Naive B cell (primary cell): ENCODE data around the gene CDK5RAP2. TPM values are rescaled to one million over a fixed set of nuclear protein-coding genes. Genes with fewer than 3 reads are reported as not detected.
"Not testable (repeated sequence)": the region's sequence is repeated elsewhere in the genome, so short reads cannot be mapped to it uniquely, and the experiment has no call there.

ENCODE experiments used
- ATAC-seq, 2 donors: fragments of 150-1000 bp; cut with Tn5 transposase; 2 replicates each; pipeline ENCODE4 v1.10.0; 2021; ENCODE audit warnings: low read depth in 2 of 2, mild to moderate bottlenecking in 2 of 2, moderate library complexity in 2 of 2
- DNase-seq: peaks from one replicate; pipeline ENCODE4 v3.0.0; 2022
- H3K27ac Mint-ChIP-seq, 6 donors: one replicate each; pipeline ENCODE4 v1.8.0; 2020 to 2022; ENCODE audit warnings: mild to moderate bottlenecking in 6 of 6, mixed read lengths in 6 of 6, moderate library complexity in 5 of 6, inconsistent platforms in 2 of 6
- H3K27me3 Mint-ChIP-seq, 3 donors: one replicate each; pipeline ENCODE4 v1.8.0; 2021 to 2022; ENCODE audit warnings: mixed read lengths in 3 of 3, mild to moderate bottlenecking in 1 of 3
- H3K36me3 Mint-ChIP-seq, 2 donors: one replicate each; pipeline ENCODE4 v1.8.0; 2020 to 2022; ENCODE audit warnings: mixed read lengths in 2 of 2, inconsistent platforms in 1 of 2, mild to moderate bottlenecking in 1 of 2
- H3K4me1 Mint-ChIP-seq, 3 donors: one replicate each; pipeline ENCODE4 v1.8.0; 2020 to 2022; ENCODE audit warnings: mixed read lengths in 3 of 3, inconsistent platforms in 1 of 3, mild to moderate bottlenecking in 1 of 3, moderate library complexity in 1 of 3
- H3K4me3 Mint-ChIP-seq, 8 donors: one replicate each; pipeline ENCODE4 v1.8.0; 2020 to 2022; ENCODE audit warnings: mild to moderate bottlenecking in 8 of 8, mixed read lengths in 8 of 8, moderate library complexity in 8 of 8, inconsistent platforms in 2 of 8
- H3K9me3 Mint-ChIP-seq, 7 donors: one replicate each; pipeline ENCODE4 v1.8.0; 2020 to 2022; ENCODE audit warnings: mixed read lengths in 7 of 7, mild to moderate bottlenecking in 5 of 7, inconsistent platforms in 2 of 7, moderate library complexity in 1 of 7
- polyA plus RNA-seq, 6 donors: library from polyadenylated mRNA; unstranded; fragments of 300-500 nt; fragmentation: Illumina TruSeq; gene quantifications; one replicate each; pipeline ENCODE4 v1.2.3, GENCODE V29; 2021; ENCODE audit warnings: low read depth in 6 of 6

The CDK5RAP2 gene
- polyA plus RNA-seq, 6 donors from 2014 or later: 10.5 to 45.0 (median 26.7) TPM

DNA sequence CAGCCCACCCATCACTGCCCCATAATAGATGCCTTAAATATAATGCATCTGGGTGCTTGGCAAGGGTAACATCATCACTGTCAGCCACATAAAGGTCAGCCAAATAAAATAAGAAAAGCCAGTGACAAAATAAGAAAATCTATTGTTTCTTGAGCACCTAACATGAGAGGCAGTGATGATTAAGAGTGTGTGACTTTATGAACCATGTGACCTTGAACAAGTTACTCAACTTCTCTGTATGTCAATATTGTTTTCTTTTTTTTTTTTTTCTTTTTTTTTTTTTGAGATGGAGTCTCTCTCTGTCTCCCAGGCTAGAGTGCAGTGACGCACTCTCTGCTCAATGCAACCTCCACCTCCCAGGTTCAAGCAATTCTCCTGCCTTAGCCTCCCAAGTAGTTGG lies 98.7 kb downstream of the CDK5RAP2 start:
- Mint-ChIP-seq H3K4me1 (no peaks in the 10 kb centered on the region), H3K36me3 (peaks cover 16 to 17% of the 10 kb centered on the region in 2 donors), H3K9me3 (no peaks in the 10 kb centered on the region), H3K4me3 (no peak overlapping the region), H3K27ac (peak overlapping the region in 1 of 6 donors; percentile 42), H3K27me3 (no peaks in the 10 kb centered on the region)
- DNase-seq (no peak), ATAC-seq (no peak)

DNA sequence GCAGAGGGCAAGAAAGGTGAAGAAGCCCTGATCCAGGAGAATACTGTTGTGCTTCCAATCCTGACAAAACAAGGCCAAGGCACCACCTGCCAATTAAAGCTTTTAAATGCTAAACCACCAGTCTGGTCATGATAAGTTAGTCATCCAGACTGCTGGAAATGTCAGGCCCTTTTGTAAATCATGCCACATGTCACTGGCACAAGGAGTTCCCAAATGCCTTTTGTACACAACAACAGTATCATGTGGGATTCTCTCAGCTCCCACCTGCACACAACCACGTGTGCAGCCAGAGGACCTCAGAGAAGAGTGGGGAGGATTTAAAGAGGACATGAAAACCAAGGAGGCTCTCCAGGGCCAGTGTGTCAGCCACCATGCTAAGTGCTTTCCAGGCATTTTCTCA lies 99.3 kb downstream of the CDK5RAP2 start:
- Mint-ChIP-seq H3K36me3 (peaks cover 12 to 20% of the 10 kb centered on the region in 2 donors), H3K27me3 (no peaks in the 10 kb centered on the region), H3K9me3 (no peaks in the 10 kb centered on the region), H3K27ac (peak overlapping the region in 1 of 6 donors; percentile 29), H3K4me1 (no peaks in the 10 kb centered on the region), H3K4me3 (no peak overlapping the region)
- DNase-seq: no peak
- no peak for ATAC-seq

DNA sequence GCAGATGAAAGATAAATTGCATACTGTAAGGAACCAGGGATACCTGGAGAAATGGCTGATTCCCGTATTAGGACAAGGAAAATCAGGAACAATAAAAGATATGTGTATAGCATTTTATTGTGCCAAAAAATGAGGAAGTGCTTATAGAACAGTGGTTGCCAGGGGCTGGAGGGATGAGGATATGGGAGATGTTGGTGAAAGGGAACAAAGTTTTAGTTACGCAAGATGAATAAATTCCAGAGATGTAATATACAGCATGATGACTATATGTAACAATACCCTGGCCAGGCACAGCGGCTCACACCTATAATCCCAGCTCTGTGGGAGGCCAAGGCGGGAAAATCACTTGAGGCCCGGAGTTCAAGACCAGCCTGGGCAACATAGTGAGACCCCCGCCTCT lies 101.8 kb downstream of the CDK5RAP2 start:
- no peak overlapping the region for H3K27ac Mint-ChIP-seq
- peaks cover 17 to 30% of the 10 kb centered on the region in 2 donors for H3K36me3 Mint-ChIP-seq

DNA sequence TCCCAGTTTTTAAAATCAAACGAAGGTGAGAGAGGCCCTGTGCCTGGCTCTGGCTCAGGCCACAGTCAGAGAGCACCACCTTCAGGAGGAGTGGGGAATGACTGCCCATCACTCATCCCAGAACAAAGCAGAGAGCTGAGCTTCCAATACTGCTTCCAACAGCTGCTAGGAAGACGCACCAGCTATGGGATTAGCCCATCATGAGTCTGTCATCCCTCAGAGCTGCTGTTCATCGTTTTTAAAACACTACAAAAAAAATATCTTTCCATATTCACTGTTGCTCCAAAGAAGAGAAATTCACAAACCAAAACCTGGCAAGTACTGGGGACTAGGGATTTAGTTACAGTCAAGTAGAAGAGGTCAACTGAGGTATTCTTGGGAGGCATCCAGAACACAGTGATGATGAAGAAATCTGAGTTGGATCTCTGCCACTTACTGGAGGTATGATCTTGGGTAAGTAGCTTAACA lies 102.4 kb downstream of the CDK5RAP2 start:
- Mint-ChIP-seq H3K4me3 (no peak overlapping the region), H3K36me3 (peaks cover 13 to 31% of the 10 kb centered on the region in 2 donors), H3K4me1 (no peaks in the 10 kb centered on the region), H3K9me3 (no peaks in the 10 kb centered on the region), H3K27ac (no peak overlapping the region), H3K27me3 (no peaks in the 10 kb centered on the region)
- DNase-seq: no peak
- ATAC-seq: no peak

More for the DNA sequence above, 101.8 kb downstream of the CDK5RAP2 start:
- ATAC-seq: no peak
- DNase-seq: no peak
- H3K4me3 Mint-ChIP-seq: no peak overlapping the region
- H3K9me3 Mint-ChIP-seq: no peaks in the 10 kb centered on the region
- H3K4me1 Mint-ChIP-seq: no peaks in the 10 kb centered on the region
- no peaks in the 10 kb centered on the region for H3K27me3 Mint-ChIP-seq

DNA sequence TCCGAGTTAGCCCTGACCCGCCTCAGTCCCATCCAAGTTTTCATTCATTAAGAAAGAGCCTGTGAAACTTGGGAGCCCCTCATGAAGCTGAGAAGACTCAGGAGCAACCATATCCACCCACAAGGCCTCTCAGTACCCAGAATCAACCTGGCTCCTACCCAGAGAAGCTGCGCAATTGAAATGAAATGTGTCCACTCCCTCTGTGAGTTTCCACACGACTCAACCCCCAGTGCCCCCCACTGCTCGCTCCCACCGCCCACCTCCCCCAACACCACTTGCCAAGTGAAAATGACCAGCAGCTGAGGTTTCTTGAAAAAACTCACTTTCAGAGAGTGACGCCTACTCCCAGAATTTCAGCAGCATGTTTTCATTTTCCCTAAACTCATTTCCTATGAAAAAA lies 104.6 kb downstream of the CDK5RAP2 start:
- Mint-ChIP-seq H3K4me1 (no peaks in the 10 kb centered on the region), H3K27me3 (no peaks in the 10 kb centered on the region), H3K9me3 (no peaks in the 10 kb centered on the region), H3K4me3 (no peak overlapping the region), H3K27ac (no peak overlapping the region), H3K36me3 (peaks cover 23 to 48% of the 10 kb centered on the region in 2 donors)
- DNase-seq: no peak
- ATAC-seq: no peak

DNA sequence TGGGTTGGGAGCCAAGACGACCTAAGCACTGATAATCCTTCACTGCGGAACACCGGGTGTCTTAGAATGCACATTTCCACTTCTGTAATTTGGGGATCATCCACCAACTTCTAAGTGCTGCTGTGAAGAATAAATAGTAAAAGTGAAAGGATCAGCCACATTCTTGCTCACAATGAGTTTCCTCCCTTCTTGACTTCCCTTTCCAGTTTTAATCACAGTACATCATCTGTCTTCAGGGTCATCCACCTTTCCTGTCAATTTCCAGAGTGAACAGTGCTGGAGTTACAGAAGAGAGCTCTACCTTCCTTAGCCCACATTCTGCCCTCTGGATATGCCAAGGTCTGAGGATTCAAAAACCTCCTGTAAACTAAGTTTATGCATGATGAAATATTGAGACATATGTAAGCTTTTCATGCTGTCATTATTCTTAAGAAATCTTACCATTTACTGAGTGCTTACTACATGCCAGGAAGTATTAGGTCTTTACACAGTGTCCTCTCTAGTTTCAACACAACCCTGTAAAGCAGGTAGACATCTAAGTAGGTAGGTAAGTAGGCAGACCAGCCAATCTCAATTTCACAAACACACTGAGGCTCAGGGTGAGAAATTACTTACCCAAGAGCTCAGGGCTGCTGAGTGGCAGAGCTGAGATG lies 105.2 kb downstream of the CDK5RAP2 start:
- no peaks in the 10 kb centered on the region for H3K27me3 Mint-ChIP-seq
- no peak overlapping the region for H3K4me3 Mint-ChIP-seq
- ATAC-seq (no peak), DNase-seq (no peak)
- no peaks in the 10 kb centered on the region for H3K4me1 Mint-ChIP-seq
- H3K27ac Mint-ChIP-seq: peak overlapping the region in 2 of 6 donors; percentile 13 to 26
- peaks cover 29 to 54% of the 10 kb centered on the region in 2 donors for H3K36me3 Mint-ChIP-seq
- H3K9me3 Mint-ChIP-seq: no peaks in the 10 kb centered on the region

DNA sequence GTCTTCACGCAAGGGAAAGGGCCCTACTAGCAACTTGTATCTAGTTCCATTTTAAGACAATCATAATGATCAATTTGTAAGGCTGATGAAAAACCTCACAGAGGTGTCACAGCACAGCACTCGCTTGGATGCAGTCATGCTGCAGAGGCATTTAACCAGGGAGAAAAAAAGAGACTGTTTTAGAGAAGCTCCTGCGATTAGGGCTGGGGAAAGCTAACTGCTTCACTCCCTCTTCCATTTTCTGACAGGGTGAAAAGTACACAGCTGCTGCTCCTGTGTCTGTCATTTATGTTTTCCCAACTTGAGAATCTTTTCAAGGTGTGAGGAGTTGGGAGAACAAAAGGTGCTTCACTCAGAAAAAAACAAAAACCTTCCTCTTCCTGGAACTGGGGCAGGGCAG lies 106.4 kb downstream of the CDK5RAP2 start:
- H3K4me3 Mint-ChIP-seq: no peak overlapping the region
- DNase-seq (no peak), ATAC-seq (no peak)
- no peaks in the 10 kb centered on the region for H3K9me3 Mint-ChIP-seq
- H3K27me3 Mint-ChIP-seq: no peaks in the 10 kb centered on the region
- H3K4me1 Mint-ChIP-seq: peaks cover 0 to 4% (median 0%) of the 10 kb centered on the region in 3 donors
- H3K36me3 Mint-ChIP-seq: peaks cover 37 to 63% of the 10 kb centered on the region in 2 donors
- H3K27ac Mint-ChIP-seq: peak overlapping the region in 2 of 6 donors; percentile 26 to 53

DNA sequence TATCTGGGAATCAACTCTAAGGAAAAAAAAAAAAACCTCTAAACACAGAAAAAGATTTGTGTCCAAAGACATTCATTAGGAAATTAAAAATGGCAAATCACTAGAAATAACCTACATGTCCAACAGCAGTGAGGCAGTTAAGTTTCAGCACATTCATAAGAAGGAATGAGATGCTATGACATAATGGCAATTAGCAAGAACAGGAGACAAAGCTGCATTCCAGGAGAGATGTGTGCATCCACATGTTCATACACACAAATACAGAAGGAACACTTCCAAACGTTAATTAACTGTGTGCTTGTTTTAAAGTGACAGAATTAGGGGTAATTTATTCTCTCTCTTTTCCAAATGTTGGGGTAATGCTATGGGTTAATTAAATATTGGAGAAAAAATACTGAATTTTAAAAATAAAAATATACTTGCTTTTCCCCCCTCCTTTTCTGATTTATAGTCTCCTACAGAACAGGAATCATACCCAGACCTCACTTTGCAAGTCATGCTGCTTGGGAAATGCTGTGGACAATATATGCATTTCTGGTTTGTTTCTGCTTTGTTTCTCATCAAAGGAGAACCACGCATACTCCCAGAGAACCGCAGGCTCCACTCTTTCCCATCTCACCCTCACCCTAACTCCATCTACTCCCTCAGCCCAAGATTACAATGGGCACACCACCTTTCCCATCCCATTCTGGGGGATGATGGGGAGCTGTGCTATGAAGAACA lies 114.1 kb downstream of the CDK5RAP2 start:
- no peaks in the 10 kb centered on the region for H3K9me3 Mint-ChIP-seq
- ATAC-seq: no peak
- no peak overlapping the region for H3K27ac Mint-ChIP-seq
- no peak for DNase-seq
- H3K4me1 Mint-ChIP-seq: peaks cover 0 to 4% (median 0%) of the 10 kb centered on the region in 3 donors
- no peak overlapping the region for H3K4me3 Mint-ChIP-seq
- H3K27me3 Mint-ChIP-seq: no peaks in the 10 kb centered on the region
- peaks cover 42 to 48% of the 10 kb centered on the region in 2 donors for H3K36me3 Mint-ChIP-seq

DNA sequence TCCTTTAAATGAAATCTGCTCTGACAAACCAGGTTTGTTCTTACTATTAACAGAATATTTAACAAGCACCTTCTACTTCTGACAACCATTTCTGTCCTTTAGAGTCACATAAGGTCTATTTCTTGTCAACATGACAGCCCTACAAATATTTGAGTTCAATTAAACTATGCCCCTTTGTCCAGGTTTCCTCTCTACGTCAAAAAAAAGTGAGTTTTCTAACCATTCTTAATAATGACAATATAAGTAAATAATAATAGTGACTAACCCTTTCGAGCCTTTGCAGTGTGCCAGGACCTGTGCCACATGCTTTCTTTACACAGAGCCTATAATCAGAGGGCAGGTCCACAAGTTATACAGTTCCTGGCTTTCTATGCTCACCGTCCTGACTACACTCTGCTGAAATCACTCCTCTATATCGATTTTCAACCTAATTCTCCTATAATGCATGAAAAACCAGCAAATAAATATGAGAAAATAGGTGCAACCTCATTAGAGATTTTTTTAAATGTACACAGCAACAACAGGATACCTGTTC lies 115.0 kb downstream of the CDK5RAP2 start:
- H3K36me3 Mint-ChIP-seq: peaks cover 43 to 45% of the 10 kb centered on the region in 2 donors
- no peak for DNase-seq
- H3K4me1 Mint-ChIP-seq: peaks cover 0 to 4% (median 0%) of the 10 kb centered on the region in 3 donors
- no peaks in the 10 kb centered on the region for H3K9me3 Mint-ChIP-seq
- ATAC-seq: no peak
- no peaks in the 10 kb centered on the region for H3K27me3 Mint-ChIP-seq
- no peak overlapping the region for H3K4me3 Mint-ChIP-seq
- H3K27ac Mint-ChIP-seq: no peak overlapping the region

DNA sequence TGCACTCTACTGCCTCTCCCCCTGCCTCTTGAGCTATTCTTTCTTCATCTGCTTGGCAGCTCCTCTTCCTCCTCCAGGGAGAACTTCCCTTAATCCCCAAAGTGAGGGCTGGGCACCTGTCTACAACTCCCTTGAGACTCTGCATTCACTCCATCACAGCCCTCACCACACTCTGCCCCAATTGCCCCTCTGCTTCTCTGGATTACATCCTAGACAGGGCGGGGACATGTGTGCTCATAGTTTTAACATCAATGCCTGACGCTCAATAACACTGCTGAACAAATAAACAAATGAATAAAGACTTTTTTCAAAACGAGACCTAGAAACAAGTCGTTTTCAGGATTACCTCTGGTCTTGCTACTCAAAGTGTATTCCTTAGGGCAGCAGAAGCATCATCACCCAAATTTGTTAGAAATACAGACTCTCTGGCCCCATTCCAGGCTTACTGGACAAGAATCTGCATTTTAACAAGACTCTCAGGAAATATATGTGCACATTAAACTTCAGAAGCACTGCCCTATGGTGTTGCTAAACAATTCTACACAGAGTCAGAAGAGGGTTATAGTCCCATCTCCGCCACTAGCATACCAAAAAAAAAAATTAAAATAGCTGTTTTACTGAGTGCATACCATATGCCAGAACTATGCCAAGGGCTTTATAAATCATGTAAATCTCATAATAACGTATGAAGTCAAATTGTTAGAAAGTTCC lies 115.6 kb downstream of the CDK5RAP2 start:
- no peak for ATAC-seq
- no peak overlapping the region for H3K27ac Mint-ChIP-seq
- no peak for DNase-seq
- peaks cover 0 to 4% (median 0%) of the 10 kb centered on the region in 3 donors for H3K4me1 Mint-ChIP-seq
- no peaks in the 10 kb centered on the region for H3K9me3 Mint-ChIP-seq
- H3K4me3 Mint-ChIP-seq: no peak overlapping the region
- H3K36me3 Mint-ChIP-seq: peaks cover 37 to 45% of the 10 kb centered on the region in 2 donors
- no peaks in the 10 kb centered on the region for H3K27me3 Mint-ChIP-seq

DNA sequence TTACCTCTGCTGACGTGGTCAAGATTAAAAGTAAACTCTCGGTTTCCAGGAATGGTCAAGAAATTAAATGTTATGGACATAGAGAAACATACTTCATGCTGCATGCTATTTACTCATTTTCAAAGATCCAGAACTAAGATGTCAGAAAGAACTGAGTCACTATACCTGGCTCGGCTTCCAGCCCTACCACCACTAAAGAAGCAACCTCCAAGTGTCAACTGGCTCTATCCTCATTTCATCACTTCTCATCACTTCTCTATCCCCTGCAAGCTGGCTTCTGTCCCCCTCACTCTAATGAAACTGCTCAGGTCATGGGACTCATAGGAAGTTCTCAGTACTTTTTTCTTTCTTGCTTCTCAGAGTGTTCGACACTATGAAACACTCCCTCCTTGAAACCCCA lies 116.2 kb downstream of the CDK5RAP2 start:
- Mint-ChIP-seq H3K9me3 (no peaks in the 10 kb centered on the region), H3K27ac (no peak overlapping the region), H3K4me1 (no peaks in the 10 kb centered on the region), H3K4me3 (no peak overlapping the region), H3K27me3 (no peaks in the 10 kb centered on the region), H3K36me3 (peaks cover 37 to 45% of the 10 kb centered on the region in 2 donors)
- DNase-seq (no peak), ATAC-seq (no peak)

DNA sequence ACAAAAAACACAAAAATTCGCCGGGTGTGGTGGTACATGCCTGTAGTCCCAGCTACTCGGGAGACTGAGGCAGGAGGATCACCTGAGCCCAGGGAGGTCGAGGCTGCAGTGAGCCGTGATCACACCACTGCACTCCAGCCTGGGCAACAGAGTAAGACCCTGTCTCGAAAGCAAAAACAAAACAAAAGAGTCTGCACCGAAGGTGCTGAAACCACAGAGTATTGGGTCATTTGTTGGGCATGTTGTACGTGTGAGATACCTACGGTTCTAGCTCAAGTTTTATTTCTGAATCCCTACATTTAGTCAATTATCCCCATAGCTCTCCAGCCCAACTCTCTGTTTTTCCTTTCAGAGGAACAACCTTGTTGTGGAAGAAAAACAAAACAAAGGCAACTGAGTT lies 118.3 kb downstream of the CDK5RAP2 start:
- H3K4me3 Mint-ChIP-seq, ATAC-seq, H3K4me1 Mint-ChIP-seq, DNase-seq, H3K9me3 Mint-ChIP-seq, H3K27me3 Mint-ChIP-seq, H3K27ac Mint-ChIP-seq: not testable (repeated sequence)
- peaks cover 55 to 62% of the 10 kb centered on the region in 2 donors for H3K36me3 Mint-ChIP-seq

DNA sequence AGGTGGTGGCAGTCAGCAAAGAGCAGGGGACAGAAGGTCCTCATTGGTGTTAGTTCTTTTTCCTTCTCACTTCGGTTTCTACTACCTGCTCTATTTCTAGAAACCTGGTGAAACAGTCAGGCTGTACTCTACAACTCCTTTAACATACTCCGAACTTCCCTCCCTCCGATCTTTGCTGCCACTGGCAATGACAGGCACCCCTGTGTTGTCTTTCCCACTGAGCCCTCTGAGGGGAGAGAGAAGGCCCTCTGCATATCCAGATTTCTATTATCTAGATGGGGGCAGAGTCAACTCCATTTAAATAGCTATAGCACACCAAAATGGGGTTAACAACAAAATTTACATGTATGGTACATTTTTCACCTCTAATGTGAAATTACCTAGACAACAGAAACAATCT lies 123.7 kb downstream of the CDK5RAP2 start:
- DNase-seq (no peak), ATAC-seq (no peak)
- no peaks in the 10 kb centered on the region for H3K27me3 Mint-ChIP-seq
- peak overlapping the region in 2 of 6 donors; percentile 51 to 81 for H3K27ac Mint-ChIP-seq
- no peak overlapping the region for H3K4me3 Mint-ChIP-seq
- H3K9me3 Mint-ChIP-seq: peaks cover 0 to 2% (median 0%) of the 10 kb centered on the region in 7 donors
- H3K36me3 Mint-ChIP-seq: peaks cover 70 to 71% of the 10 kb centered on the region in 2 donors
- no peaks in the 10 kb centered on the region for H3K4me1 Mint-ChIP-seq
